HuH-7.5 (cell line): ENCODE results near the gene DMXL1.
"Not testable (repeated sequence)": the region's sequence is repeated elsewhere in the genome, so short reads cannot be mapped to it uniquely, and the experiment has no call there.

ENCODE experiments used
- DNase-seq: peaks from one replicate; pipeline ENCODE4 v3.0.0; 2011; ENCODE audit warnings: low spot score

DMXL1 gene

GRCh38 chr5:119131530-119132304, 60.8 kb downstream of the DMXL1 start:
- DNase-seq, result no peak

DNA sequence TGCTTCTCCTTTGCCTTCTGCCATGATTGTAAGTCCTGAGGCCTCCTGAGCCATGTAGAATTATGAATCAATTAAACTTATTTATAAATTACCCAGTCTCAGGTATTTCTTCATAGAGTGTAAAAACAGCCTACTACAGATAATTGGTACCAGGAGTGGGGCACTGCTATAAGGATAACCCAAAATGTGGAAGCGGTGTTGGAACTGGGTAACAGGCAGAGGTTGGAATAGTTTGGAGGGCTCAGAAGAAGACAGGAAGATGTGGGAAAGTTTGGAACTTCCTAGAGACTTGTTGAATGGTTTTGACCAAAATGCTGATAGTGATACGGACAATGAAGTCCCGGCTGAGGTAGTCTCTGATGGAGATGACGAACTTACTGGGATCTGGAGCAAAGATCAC, 64.9 kb downstream of the DMXL1 start:
- DNase-seq, result not testable (repeated sequence)

DNA sequence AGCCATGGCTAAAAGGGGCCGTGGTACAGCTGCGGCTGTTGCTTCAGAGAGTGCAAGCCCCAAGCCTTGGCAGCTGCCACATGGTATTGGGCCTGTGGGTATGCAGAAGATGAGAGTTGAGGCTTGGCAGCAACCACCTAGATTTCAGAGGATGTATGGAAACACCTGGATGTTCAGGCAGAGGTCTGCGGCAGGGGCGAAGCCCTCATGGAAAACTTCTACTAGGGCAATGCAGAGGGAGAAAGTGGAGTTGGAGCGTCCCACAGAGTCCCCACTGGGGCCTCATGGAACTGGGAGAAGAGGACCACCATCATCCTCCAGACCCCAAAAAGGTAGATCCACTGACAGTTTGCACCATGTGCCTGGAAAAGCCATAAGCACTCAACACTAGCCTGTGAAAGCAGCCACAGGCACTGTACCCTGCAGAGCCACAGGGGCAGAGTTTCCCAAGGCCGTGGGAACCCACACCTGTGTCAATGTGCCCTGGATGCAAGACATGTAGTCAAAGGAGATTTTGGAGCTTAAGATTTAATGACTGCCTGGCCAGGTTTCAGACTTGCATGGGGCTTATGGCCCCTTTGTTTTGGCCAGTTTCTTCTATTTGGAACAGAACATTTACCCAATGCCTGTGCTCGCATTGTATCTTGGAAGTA, 65.9 kb downstream of the DMXL1 start:
- DNase-seq, result no peak

DNA sequence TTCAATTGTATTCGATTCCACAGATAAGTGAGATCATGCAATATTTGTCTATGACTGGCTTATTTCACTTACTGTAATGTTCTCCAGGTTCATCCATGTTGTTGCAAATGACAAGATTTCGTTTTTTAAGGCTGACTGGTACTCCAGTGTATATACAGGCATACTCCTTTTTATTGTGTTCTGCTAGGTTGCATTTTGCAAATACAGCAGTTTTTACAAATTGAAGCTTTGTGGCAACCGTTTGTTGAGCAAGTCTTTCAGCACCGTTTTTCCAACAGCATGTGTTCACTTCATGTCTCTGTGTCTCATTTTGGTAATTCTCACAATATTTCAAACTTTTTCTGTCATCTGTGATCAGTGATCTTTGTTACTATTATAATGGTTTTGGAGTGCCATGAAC, 82.7 kb downstream of the DMXL1 start:
- DNase-seq, result no peak

GRCh38 chr5:119158144-119158543, 87.3 kb downstream of the DMXL1 start:
- no peak for DNase-seq

- DNase-seq, result no peak
These were observed 90.5 kb downstream of the DMXL1 start for GRCh38 chr5:119161430-119161829.

GRCh38 chr5:119166026-119166425, 95.1 kb downstream of the DMXL1 start:
- DNase-seq, result no peak

DNA sequence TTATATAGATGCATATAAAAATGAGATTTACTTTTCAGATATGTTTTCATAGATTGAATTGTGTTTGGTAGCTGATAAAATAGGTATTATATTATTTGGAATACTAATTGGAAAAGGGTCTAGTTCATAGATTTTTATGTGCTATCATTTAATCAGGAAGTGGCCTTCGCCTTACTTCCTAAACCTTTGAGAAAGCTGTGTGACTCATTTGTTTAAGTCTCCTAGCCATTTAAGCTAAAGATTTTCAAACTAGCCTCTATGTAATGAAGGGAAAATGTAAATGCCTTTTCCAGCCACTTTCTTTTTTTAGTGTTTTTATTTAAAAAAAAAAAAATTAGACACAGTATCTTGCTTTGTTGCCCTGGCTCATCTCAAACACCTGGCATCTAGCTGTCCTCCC, 97.5 kb downstream of the DMXL1 start:
- no peak for DNase-seq

DNA sequence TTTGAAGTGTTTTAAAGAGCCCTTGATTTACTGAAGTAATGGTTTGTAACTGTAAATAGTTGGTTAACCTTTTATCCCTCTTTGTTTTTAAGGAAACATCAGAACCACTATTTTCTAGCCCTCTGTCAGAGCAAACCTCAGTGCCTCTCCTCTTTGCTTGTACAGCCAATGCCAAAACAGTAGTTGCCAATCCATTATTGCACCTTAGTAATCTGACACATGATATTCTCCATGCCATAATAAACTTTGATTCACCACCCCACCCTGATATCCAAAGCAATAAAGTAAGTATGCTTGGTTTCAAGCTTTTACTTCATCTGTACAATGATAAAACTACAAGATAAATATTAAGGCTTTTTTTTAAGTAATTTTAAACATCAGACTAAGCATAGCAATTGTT, 100.8 kb downstream of the DMXL1 start:
- no peak for DNase-seq

DNA sequence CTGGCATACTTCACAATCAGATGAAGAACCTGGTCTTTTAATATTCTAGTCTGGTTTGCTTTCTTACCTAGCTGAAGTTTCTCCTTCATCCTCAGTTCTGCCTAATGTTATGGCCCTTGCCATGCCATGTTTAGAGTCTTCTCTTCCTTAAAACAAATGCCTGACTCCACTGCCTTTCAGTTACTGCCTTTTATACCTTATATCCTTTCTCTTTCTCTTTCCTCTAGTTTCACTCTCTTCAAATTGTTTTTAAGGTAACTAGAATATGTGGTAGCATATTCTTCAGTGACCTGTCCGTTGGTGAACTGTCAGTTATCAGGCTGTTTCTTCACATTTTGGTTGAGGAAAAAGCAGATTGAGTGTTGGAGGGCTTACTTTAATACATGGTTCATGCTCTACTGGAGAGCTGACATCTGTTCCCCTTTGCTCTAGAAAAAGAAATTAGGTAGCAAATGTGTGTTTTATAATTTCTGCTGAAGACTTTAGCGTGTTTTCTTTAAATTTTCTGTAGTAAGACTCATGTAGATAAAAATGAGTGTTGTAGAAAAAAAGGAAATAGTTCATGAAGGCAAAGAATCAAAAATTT, 103.8 kb downstream of the DMXL1 start:
- DNase-seq, result no peak

DNA sequence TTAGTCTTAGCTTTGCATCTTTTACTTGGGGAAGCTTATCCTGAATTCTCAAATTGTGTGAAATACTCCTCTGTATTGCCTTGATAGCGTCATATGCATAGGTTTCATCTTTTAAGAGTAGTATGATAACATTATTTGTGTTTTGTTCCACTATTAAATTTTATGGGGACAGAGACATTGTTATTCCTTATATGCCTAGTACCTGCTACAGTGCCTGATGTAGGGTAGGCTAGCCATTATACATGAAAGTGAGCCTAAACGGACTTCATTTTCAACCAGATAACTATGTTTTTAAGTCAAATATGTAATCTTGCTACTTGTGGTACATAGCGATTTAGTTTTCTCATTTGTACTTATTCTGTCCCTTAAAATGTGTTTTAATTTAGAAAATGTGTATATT, 105.9 kb downstream of the DMXL1 start:
- DNase-seq, result no peak

DNA sequence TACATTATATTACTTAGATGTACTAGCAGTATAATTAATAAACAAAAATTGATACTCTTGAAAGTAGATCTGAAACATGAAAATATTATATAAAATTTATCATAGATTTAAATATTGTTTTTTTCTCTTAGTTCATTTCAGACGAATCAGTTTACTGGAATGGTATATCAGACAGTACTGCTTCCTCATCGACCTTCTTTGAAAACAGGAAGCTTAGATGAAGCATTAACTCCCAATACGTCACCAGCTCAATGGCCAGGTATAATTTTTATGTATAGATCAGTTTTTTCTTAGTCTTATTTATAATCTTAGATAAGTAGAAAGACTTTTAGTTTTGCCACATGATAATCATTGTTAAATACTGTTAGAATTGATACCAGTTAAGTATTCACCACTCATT, 106.3 kb downstream of the DMXL1 start:
- DNase-seq, result no peak

DNA sequence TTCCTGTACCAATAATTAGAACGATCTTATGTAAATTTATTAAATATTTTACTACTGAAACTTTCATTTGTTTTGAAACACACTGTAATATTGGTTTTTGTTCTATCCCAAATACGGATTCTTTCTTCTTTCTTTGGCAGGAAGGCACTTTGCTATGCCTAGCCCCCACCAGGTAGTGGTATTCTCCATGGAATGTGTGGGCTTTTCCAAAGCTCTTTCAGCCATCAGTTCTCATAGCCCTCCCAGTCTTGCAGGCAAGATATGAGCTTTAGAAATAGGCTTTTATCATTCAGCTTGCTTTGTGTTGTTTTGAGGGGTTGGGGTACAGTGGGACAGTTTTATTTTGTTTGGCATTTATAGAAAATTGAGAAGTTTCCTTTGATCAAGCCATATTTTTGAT, 107.5 kb downstream of the DMXL1 start:
- DNase-seq, result no peak

GRCh38 chr5:119179857-119180641, 109.2 kb downstream of the DMXL1 start:
- no peak for DNase-seq

DNA sequence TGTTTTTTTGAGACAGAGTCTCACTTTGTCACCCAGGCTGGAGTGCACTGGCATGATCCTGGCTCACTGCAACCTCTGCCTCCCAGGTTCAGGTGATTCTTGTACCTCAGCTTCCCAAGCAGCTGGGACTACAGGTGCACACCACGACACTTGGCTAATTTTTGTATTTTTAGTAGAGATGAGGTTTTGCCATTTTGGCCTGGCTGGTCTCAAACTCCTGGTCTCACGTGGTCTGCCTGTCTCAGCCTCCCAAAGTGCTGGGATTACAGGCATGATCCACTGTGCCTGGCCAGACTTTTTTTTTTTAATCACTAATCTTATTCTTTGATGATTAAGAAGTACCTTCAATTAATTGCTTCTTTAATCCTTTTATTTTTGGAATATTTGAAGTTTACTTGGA, 114.6 kb downstream of the DMXL1 start:
- not testable (repeated sequence) for DNase-seq

GRCh38 chr5:119187776-119188529, 117.1 kb downstream of the DMXL1 start:
- DNase-seq, result no peak

GRCh38 chr5:119190470-119191095, 119.7 kb downstream of the DMXL1 start:
- DNase-seq, result no peak

DNA sequence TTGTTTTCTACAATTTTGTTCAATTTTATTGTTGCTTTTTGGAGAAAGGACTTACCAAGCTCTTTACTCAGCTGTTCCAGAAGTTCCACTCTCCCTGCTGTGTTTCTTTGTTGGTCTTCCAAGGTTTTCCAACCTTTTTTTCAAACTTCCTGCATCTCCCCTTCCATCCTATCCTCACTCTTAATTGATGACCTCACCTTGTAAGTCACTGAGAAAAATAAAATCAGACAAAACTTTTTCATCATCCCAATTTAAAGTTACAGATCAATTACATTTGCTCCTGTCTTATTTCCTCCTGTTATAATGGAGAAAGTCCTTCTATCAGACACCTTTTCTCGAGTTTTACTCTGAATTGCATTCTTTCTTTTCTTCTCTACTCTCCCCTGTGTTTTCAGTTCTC, 121.1 kb downstream of the DMXL1 start:
- no peak for DNase-seq

DNA sequence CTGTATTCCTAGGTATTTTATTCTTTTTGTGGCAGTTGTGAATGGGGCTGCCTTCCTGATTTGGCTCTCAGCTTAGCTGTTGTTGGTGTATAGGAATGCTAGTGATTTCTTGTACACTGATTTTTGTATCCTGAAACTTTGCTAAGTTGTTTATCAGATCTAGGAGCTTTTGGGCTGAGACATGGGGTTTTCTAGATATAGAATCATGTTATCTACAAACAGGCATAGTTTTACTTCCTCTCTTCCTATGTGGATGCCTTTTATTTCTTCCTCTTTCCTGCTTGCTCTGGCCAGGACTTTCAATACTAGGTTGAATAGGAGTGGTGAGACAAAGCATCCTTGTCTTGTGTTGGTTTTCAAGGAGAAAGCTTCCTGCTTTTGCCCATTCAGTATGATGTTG, 129.9 kb downstream of the DMXL1 start:
- no peak for DNase-seq

GRCh38 chr5:119207105-119207504, 136.2 kb downstream of the DMXL1 start:
- no peak for DNase-seq

DNA sequence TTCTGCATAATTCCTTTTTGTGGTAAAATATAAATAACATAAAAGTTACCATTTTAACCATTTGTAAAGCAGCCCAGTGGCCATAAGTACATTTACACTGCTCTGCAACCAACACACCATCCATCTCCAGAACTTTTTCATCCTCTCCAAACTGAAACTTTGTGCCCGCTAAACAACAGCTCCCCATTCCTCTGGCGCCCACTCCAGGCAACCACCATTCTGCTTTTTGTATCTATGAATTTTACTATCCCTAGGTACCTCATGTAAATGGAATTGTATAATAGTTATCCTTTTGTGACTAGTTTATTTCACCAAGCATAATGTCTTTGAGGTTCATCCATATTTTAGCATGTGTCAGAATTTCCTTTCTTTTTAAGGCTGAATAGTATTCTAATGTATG, 141.1 kb downstream of the DMXL1 start:
- DNase-seq, result no peak
